ENCODE results near the gene FBXO42. TPM values are rescaled to one million over a fixed set of nuclear protein-coding genes. Genes with fewer than 3 reads are reported as not detected.

The FBXO42 gene
- total RNA-seq, 2 experiments from 2014 or later = 14.3 to 14.9 TPM

DNA sequence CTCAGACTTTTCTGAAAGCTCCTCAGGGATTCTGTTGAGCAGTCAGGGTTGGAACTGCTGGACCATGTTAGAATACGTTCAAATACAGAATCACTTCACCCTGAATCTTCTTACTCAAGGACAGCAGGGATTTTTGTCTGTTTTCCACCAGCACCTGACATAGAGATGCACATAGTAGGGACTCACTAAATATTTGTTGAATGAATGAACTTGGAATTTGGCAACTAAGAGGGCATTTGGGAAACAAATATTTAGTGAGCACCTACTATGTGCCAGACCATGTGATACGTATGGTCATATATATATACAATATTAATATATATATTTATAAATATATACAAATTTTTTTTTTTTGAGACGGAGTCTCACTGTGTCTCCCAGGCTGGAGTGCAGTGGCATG lies 4.6 kb upstream of the FBXO42 start:
- ATAC-seq (ENCODE audit: poor library complexity) = no peak
- no peaks in the 10 kb centered on the region for H3K9me3 Mint-ChIP-seq
- no peak for DNase-seq
- H3K4me1 Mint-ChIP-seq (ENCODE audit: low read depth) = peaks cover 10% of the 10 kb centered on the region
- Histone ChIP-seq H3K9me3 (ENCODE audit: control insufficient read depth in 1 of 2, insufficient read depth in 1 of 2, low read length in 2 of 2) (no peaks in the 10 kb centered on the region), H3K27ac (ENCODE audit: low read depth in 1 of 2, low read length in 2 of 2) (no peak overlapping the region), H3K27me3 (ENCODE audit: control insufficient read depth in 1 of 2, insufficient read depth in 2 of 2, low read length in 2 of 2) (no peaks in the 10 kb centered on the region), H3K36me3 (ENCODE audit: insufficient read depth, low read length) (no peaks in the 10 kb centered on the region), H3K4me1 (ENCODE audit: insufficient read depth, low read length) (peaks cover 10% of the 10 kb centered on the region), H3K4me3 (ENCODE audit: low read length) (no peak overlapping the region)
- ChIA-PET CTCF (no interaction called here), POLR2A (no interaction called here)
- no peak overlapping the region for H3K4me3 Mint-ChIP-seq
- no peaks in the 10 kb centered on the region for H3K36me3 Mint-ChIP-seq (ENCODE audit: low read depth)
- no peak overlapping the region for H3K27ac Mint-ChIP-seq
- intact Hi-C loops (cut with DNase I, micrococcal nuclease) = no loop called here
- TF ChIP-seq, protein P1, sequence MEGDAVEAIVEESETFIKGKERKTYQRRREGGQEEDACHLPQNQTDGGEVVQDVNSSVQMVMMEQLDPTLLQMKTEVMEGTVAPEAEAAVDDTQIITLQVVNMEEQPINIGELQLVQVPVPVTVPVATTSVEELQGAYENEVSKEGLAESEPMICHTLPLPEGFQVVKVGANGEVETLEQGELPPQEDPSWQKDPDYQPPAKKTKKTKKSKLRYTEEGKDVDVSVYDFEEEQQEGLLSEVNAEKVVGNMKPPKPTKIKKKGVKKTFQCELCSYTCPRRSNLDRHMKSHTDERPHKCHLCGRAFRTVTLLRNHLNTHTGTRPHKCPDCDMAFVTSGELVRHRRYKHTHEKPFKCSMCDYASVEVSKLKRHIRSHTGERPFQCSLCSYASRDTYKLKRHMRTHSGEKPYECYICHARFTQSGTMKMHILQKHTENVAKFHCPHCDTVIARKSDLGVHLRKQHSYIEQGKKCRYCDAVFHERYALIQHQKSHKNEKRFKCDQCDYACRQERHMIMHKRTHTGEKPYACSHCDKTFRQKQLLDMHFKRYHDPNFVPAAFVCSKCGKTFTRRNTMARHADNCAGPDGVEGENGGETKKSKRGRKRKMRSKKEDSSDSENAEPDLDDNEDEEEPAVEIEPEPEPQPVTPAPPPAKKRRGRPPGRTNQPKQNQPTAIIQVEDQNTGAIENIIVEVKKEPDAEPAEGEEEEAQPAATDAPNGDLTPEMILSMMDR (IDR thresholded peaks at IDR 0.05) = no peak
- H3K27me3 Mint-ChIP-seq = no peaks in the 10 kb centered on the region

GRCh38 chr1:16354619-16355018 lies 2.3 kb upstream of the FBXO42 start:
- H3K27me3 Mint-ChIP-seq = no peaks in the 10 kb centered on the region
- H3K36me3 Mint-ChIP-seq (ENCODE audit: low read depth) = peaks cover 9% of the 10 kb centered on the region
- DNase-seq (no peak), ATAC-seq (ENCODE audit: poor library complexity) (no peak)
- TF ChIP-seq, protein P1 (IDR thresholded peaks at IDR 0.05) = no peak
- Histone ChIP-seq H3K4me3 (ENCODE audit: low read length) (no peak overlapping the region), H3K9me3 (ENCODE audit: control insufficient read depth in 1 of 2, insufficient read depth in 1 of 2, low read length in 2 of 2) (no peaks in the 10 kb centered on the region), H3K4me1 (ENCODE audit: insufficient read depth, low read length) (peaks cover 19% of the 10 kb centered on the region), H3K27ac (ENCODE audit: low read depth in 1 of 2, low read length in 2 of 2) (no peak overlapping the region), H3K36me3 (ENCODE audit: insufficient read depth, low read length) (no peaks in the 10 kb centered on the region), H3K27me3 (ENCODE audit: control insufficient read depth in 1 of 2, insufficient read depth in 2 of 2, low read length in 2 of 2) (no peaks in the 10 kb centered on the region)
- peaks cover 29% of the 10 kb centered on the region for H3K4me1 Mint-ChIP-seq (ENCODE audit: low read depth)
- intact Hi-C loops (cut with DNase I, micrococcal nuclease) = loop anchor here in 1 of 2 experiments (5.0 kb wide), 5 partner anchors 88 to 827 kb away; partner anchors contain the start of genes DNAJC16, NECAP2 and SPEN
- peak overlapping the region; percentile 58 for H3K4me3 Mint-ChIP-seq
- no peaks in the 10 kb centered on the region for H3K9me3 Mint-ChIP-seq
- H3K27ac Mint-ChIP-seq = no peak overlapping the region
- ChIA-PET CTCF (interaction anchor here (3.8 kb wide), 1 partner anchor 10 kb away, joined by 51 read pairs; no protein-coding TSS in a partner anchor), POLR2A (interaction anchor here (2.0 kb wide), 1 partner anchor 13 kb away, joined by 6 read pairs; the partner anchor contains the start of gene SZRD1)

GRCh38 chr1:16352842-16353535 lies 709 bp upstream of the FBXO42 start:
- Histone ChIP-seq H3K27ac (ENCODE audit: low read depth in 1 of 2, low read length in 2 of 2) (peak overlapping the region; percentile 83 to 89), H3K9me3 (ENCODE audit: control insufficient read depth in 1 of 2, insufficient read depth in 1 of 2, low read length in 2 of 2) (no peaks in the 10 kb centered on the region), H3K4me3 (ENCODE audit: low read length) (peak overlapping the region; percentile 97), H3K27me3 (ENCODE audit: control insufficient read depth in 1 of 2, insufficient read depth in 2 of 2, low read length in 2 of 2) (no peaks in the 10 kb centered on the region), H3K36me3 (ENCODE audit: insufficient read depth, low read length) (no peaks in the 10 kb centered on the region), H3K4me1 (ENCODE audit: insufficient read depth, low read length) (peaks cover 25% of the 10 kb centered on the region)
- TF ChIP-seq, protein P1 (IDR thresholded peaks at IDR 0.05) = no peak
- CTCF ChIA-PET = interaction anchor here (0.6 to 3.8 kb wide), 9 partner anchors 11 to 527 kb away, joined by 3 to 51 read pairs (median 4); partner anchors contain the start of gene NECAP2
- Mint-ChIP-seq H3K27me3 (no peaks in the 10 kb centered on the region), H3K36me3 (ENCODE audit: low read depth) (peaks cover 9% of the 10 kb centered on the region), H3K9me3 (no peaks in the 10 kb centered on the region), H3K4me3 (peak overlapping the region; percentile 97), H3K27ac (peak overlapping the region; percentile 93), H3K4me1 (ENCODE audit: low read depth) (peaks cover 32% of the 10 kb centered on the region)
- ATAC-seq (ENCODE audit: poor library complexity) (no peak), DNase-seq (peak in 3 of 14 experiments; percentile 25 to 42 (median 35))
- intact Hi-C loops (cut with DNase I, micrococcal nuclease) = loop anchor here (1.0 to 5.0 kb wide), 8 partner anchors 10 to 826 kb away; partner anchors contain the start of genes DNAJC16 (in 1 of the 2), NECAP2 (in 1 of the 2), SPEN (in 1 of the 2) and SZRD1 (in 1 of the 2)
- POLR2A ChIA-PET = interaction anchor here (0.6 to 3.0 kb wide), 11 partner anchors 10 to 552 kb away, joined by 3 to 37 read pairs (median 4); partner anchors contain the start of genes NECAP2, SPEN and SZRD1

Data from CD4-positive, alpha-beta T cell (primary cell).